HepG2 (cell line): ENCODE results near the gene VKORC1L1. TPM values are rescaled to one million over a fixed set of nuclear protein-coding genes. Genes with fewer than 3 reads are reported as not detected.
"Not testable (repeated sequence)": the region's sequence is repeated elsewhere in the genome, so short reads cannot be mapped to it uniquely, and the experiment has no call there.

Experiments
- ATAC-seq: fragments of 200-7000 bp; cut with Tn5 transposase; 3 replicates; pipeline ENCODE4 v1.9.1; 2020; ENCODE audit warnings: mild to moderate bottlenecking, moderate library complexity
- BruUV-seq: library from RNA; stranded (reverse); fragments of 400-500 nt; replicated peaks from 2 replicates; lab custom pipeline; 2021; lab: Mats Ljungman, UMichigan
- CTCF ChIA-PET: fragments of 300-600 bp; formaldehyde crosslinking; extraction: SDS; loops from one replicate; lab custom pipeline; 2021; ENCODE audit warnings: low total read pairs, inconsistent platforms, low intra/inter-chr PET ratio; lab: Yijun Ruan, JAX
- POLR2A ChIA-PET: fragments of 350-600 bp; sonication (Branson Sonifier 250); formaldehyde crosslinking; loops from one replicate; lab custom pipeline; 2020; ENCODE audit warnings: antibody characterized with exemption, inconsistent platforms; lab: Yijun Ruan, JAX
- DNase-seq: peaks from one replicate; pipeline ENCODE4 v3.0.0-alpha.2; 2015; ENCODE audit warnings: low spot score
- FAIRE-seq: peaks from 3 replicates; lab custom pipeline; 2011; peaks lifted over from hg19 to GRCh38; lab: Jason Lieb, UNC
- H2AFZ ChIP-seq: one replicate; pipeline ENCODE4 v1.6.1; 2011; ENCODE audit warnings: low read length, inconsistent platforms
- H3K27ac ChIP-seq: fragments of 300-600 bp; 3 replicates; pipeline ENCODE4 v1.8.0; 2011; ENCODE audit warnings: mixed run types, mild to moderate bottlenecking, mixed read lengths, low read length, inconsistent platforms; ENCODE audit not compliant: insufficient read depth; ENCODE audit errors: extremely low read length
- H3K27me3 ChIP-seq, 2 experiments: fragments of 200-600 bp in 1 of 2; 2 replicates in 1 of 2; 3 replicates in 1 of 2; pipeline versions ENCODE4 v1.6.0 to v1.8.0; 2011; ENCODE audit warnings: low read length in 2 of 2, mild to moderate bottlenecking in 2 of 2, moderate library complexity in 2 of 2, inconsistent platforms in 1 of 2; ENCODE audit not compliant: insufficient read depth in 2 of 2, control insufficient read depth in 1 of 2
- H3K36me3 ChIP-seq, 2 experiments: fragments of 200-600 bp in 1 of 2; replicated peaks in 1 of 2; 2 replicates in 1 of 2; 3 replicates in 1 of 2; pipeline versions ENCODE4 v1.5.1 to v1.8.0; 2011; ENCODE audit warnings: low read length in 2 of 2, inconsistent platforms in 1 of 2; ENCODE audit not compliant: insufficient read depth in 2 of 2, control insufficient read depth in 1 of 2
- H3K4me1 ChIP-seq: 2 replicates; pipeline ENCODE4 v1.5.1; 2012; ENCODE audit warnings: low read length, inconsistent platforms; ENCODE audit not compliant: insufficient read depth
- H3K4me2 ChIP-seq: 2 replicates; pipeline ENCODE4 v1.6.0; 2011; ENCODE audit warnings: low read depth, low read length, inconsistent platforms
- H3K4me3 ChIP-seq, 3 experiments: fragments of 200-600 bp in 1 of 3; sonication (generic), shearing (Covaris generic) in 1 of 3; replicated peaks in 1 of 3; 2 replicates each; pipeline ENCODE4 v1.5.1; 2011 to 2016; ENCODE audit warnings: low read length in 3 of 3, inconsistent platforms in 2 of 3, low read depth in 2 of 3, mild to moderate bottlenecking in 2 of 3, control low read depth in 1 of 3, mixed read lengths in 1 of 3; ENCODE audit not compliant: insufficient read depth in 1 of 3
- H3K79me2 ChIP-seq: one replicate; pipeline ENCODE4 v1.6.1; 2011; ENCODE audit warnings: low read length, inconsistent platforms; ENCODE audit not compliant: insufficient read depth
- H3K9ac ChIP-seq: 2 replicates; pipeline ENCODE4 v1.6.0; 2011; ENCODE audit warnings: mild to moderate bottlenecking, low read depth, low read length, inconsistent platforms; ENCODE audit not compliant: insufficient read depth
- H3K9me3 ChIP-seq: 2 replicates; pipeline ENCODE4 v1.5.1; 2012; ENCODE audit warnings: mild to moderate bottlenecking, low read length
- H4K20me1 ChIP-seq: 2 replicates; pipeline ENCODE4 v1.6.0; 2011; ENCODE audit warnings: inconsistent platforms, mild to moderate bottlenecking, low read length, moderate library complexity; ENCODE audit not compliant: insufficient read depth
- WGBS: methylation state at CpG from one replicate; pipeline ENCODE4 v1.1.6; 2017; ENCODE audit warnings: low lambda C conversion rate; 5-methylcytosine and 5-hydroxymethylcytosine counted together
- in situ Hi-C: cut with HindIII; loops from 2 replicates; pipeline ENCODE4 v1.10.0; 2017; ENCODE audit warnings: low pct_unique_long_range_greater_than_20kb; ENCODE audit not compliant: extremely low pct_ligation_motif_present
- intact Hi-C: fragments of 100-400 bp; cut with micrococcal nuclease; formaldehyde crosslinking; loops from one replicate; pipeline ENCODE4 v1.10.0; 2022; ENCODE audit not compliant: unreplicated experiment
- polyA plus RNA-seq, 8 experiments: library from polyadenylated mRNA; depleted of rRNA in 3 of 8; stranded (reverse) in 7 of 8; unstranded in 1 of 8; fragments of >200 nt; fragmentation: Illumina TruSeq in 4 of 8; extraction: Trizol in 4 of 8; gene quantifications; 2 replicates each; pipeline versions ENCODE4 v1.2.1 to v1.2.3, GENCODE V29; 2011 to 2016; ENCODE audit warnings: low read depth in 4 of 8, missing spikeins in 1 of 8, mixed read lengths in 1 of 8; ENCODE audit not compliant: insufficient read depth in 1 of 8
- total RNA-seq, 5 experiments: library from RNA; depleted of rRNA; stranded (reverse); fragments of >200 nt; fragmentation: Illumina TruSeq; extraction: Trizol; gene quantifications; 2 replicates each; pipeline ENCODE4 v1.2.3, GENCODE V29; 2016; ENCODE audit warnings: low read depth in 1 of 5
- TF ChIP-seq, protein P1 (sequence below): IDR thresholded peaks from 2 replicates; pipeline ENCODE4 v1.6.1; 2012; ENCODE audit warnings: low read depth, low read length, improper control_type of control experiment

The VKORC1L1 gene
- total and polyA plus RNA-seq, 2 of the 13 experiments (the other 11 are each of a cell fraction or from before 2014, with no cell fraction given) = 13.9 to 16.5 TPM

DNA sequence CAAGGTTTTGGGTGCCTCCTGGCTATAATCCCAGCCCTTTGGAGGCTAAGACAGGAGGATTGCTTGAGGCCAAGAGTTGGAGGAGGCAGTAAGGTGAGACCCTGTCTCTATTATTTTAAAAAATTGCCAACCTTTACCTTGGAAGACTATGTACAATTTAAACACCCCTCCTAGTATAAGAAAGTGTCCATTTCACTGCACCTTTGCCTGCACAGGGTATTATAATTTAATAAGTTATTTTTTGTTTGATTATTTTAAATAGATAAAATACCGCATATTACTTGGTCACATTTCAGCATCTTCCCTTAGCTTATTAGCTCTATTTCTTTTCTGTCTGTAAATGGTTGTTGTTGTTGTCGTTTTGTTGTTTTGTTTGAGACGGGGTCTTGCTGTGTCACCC is 36.2 kb upstream of the VKORC1L1 start:
- CTCF ChIA-PET, POLR2A ChIA-PET, intact Hi-C loops, H4K20me1 ChIP-seq, H3K4me2 ChIP-seq, H3K36me3 ChIP-seq, ATAC-seq, H3K79me2 ChIP-seq, H3K9me3 ChIP-seq, H3K27ac ChIP-seq, in situ Hi-C loops: not testable (repeated sequence)
- TF ChIP-seq, protein P1, sequence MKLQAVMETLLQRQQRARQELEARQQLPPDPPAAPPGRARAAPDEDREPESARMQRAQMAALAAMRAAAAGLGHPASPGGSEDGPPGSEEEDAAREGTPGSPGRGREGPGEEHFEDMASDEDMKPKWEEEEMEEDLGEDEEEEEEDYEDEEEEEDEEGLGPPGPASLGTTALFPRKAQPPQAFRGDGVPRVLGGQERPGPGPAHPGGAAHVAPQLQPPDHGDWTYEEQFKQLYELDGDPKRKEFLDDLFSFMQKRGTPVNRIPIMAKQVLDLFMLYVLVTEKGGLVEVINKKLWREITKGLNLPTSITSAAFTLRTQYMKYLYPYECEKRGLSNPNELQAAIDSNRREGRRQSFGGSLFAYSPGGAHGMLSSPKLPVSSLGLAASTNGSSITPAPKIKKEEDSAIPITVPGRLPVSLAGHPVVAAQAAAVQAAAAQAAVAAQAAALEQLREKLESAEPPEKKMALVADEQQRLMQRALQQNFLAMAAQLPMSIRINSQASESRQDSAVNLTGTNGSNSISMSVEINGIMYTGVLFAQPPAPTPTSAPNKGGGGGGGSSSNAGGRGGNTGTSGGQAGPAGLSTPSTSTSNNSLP = 0 out of 2 replicates have a peak, but pooled peaks have one; percentile 24
- TF ChIP-seq, all 625 proteins: peak for 1; not testable (repeated sequence) for 624
- not testable (repeated sequence) for FAIRE-seq, DNase-seq, BruUV-seq, H3K4me1 ChIP-seq, H3K9ac ChIP-seq, H3K4me3 ChIP-seq, H2AFZ ChIP-seq, H3K27me3 ChIP-seq
- WGBS = 84% methylated on average over 3 of the region's 3 CpGs

DNA sequence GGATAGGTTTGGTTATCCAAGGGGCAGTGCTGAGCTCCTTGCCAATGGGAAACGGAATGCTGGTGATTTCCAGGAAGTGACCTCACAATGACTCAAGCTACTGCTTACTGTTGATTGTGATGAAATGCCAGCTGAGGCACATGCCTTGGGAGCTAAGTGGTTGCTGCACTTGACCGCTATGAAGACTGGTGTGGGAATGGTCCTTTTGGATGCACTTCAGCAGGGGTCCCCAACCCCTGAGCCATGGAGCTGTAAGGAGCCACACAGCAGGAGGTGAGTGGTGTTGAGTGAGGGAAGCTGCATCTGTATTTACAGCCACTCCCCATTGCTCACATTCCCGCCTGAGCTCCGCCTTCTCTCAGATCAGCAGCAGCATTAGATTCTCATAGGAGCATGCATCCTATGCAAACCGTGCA is 35.3 kb upstream of the VKORC1L1 start:
- intact Hi-C loops, DNase-seq, H3K27me3 ChIP-seq, H3K79me2 ChIP-seq, ATAC-seq, CTCF ChIA-PET, H2AFZ ChIP-seq, FAIRE-seq, H3K36me3 ChIP-seq, in situ Hi-C loops, POLR2A ChIA-PET, H3K4me2 ChIP-seq, H3K4me1 ChIP-seq, H3K9me3 ChIP-seq, H3K27ac ChIP-seq, H4K20me1 ChIP-seq, BruUV-seq, H3K4me3 ChIP-seq, H3K9ac ChIP-seq: not testable (repeated sequence)
- 97% methylated on average over 5 of the region's 5 CpGs for WGBS
